ENCODE measurements around the gene TSTD2. TPM values are rescaled to one million over a fixed set of nuclear protein-coding genes. Genes with fewer than 3 reads are reported as not detected.

Gene TSTD2
- total RNA-seq, 6 donors from 2014 or later: 10.4 to 26.0 (median 21.0) TPM

DNA sequence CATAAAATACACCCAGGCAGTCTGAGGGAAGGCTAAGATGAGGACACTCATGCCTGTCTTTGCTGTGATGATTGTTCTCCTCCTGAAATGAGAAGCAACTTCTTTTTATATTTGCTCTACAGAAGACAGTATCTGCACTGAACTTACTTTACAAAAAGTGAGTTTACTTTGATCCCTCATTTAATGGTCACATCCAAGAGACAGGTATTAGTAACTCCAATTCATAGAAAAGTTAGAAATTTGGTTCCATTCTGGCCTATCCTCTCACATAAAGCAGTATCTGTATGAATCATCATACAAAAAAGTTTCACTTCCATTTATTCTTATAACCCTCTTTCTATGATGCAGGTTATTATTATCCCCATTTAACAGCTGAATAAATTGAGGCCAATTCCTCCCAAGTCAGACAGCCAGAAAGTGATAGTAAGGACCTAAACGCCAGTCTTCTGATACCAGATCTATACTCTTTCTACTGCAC is 15.2 kb downstream of the TSTD2 start:
- no peaks in the 10 kb centered on the region for H3K9me3 ChIP-seq
- TF ChIP-seq POLR2A (IDR thresholded peaks at IDR 0.05): no peak
- TF ChIP-seq EP300 (IDR thresholded peaks at IDR 0.05): no peak
- TF ChIP-seq, protein P1, sequence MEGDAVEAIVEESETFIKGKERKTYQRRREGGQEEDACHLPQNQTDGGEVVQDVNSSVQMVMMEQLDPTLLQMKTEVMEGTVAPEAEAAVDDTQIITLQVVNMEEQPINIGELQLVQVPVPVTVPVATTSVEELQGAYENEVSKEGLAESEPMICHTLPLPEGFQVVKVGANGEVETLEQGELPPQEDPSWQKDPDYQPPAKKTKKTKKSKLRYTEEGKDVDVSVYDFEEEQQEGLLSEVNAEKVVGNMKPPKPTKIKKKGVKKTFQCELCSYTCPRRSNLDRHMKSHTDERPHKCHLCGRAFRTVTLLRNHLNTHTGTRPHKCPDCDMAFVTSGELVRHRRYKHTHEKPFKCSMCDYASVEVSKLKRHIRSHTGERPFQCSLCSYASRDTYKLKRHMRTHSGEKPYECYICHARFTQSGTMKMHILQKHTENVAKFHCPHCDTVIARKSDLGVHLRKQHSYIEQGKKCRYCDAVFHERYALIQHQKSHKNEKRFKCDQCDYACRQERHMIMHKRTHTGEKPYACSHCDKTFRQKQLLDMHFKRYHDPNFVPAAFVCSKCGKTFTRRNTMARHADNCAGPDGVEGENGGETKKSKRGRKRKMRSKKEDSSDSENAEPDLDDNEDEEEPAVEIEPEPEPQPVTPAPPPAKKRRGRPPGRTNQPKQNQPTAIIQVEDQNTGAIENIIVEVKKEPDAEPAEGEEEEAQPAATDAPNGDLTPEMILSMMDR (IDR thresholded peaks at IDR 0.05): no peak
- no peak for TF ChIP-seq POLR2AphosphoS5 (IDR thresholded peaks at IDR 0.05)
- ATAC-seq (ENCODE audit: low FRiP score in 2 of 2) (no peak), DNase-seq (no peak)
- H3K4me3 ChIP-seq: no peak overlapping the region
- no peaks in the 10 kb centered on the region for H3K27me3 ChIP-seq
- peaks cover 0 to 54% (median 4%) of the 10 kb centered on the region in 4 donors for H3K36me3 ChIP-seq
- 87 to 97% methylated on average over 1 of the region's 1 CpG for WGBS, 2 donors
- H3K4me1 ChIP-seq: peaks cover 0 to 5% (median 3%) of the 10 kb centered on the region in 4 donors
- no peak overlapping the region for H3K27ac ChIP-seq

DNA sequence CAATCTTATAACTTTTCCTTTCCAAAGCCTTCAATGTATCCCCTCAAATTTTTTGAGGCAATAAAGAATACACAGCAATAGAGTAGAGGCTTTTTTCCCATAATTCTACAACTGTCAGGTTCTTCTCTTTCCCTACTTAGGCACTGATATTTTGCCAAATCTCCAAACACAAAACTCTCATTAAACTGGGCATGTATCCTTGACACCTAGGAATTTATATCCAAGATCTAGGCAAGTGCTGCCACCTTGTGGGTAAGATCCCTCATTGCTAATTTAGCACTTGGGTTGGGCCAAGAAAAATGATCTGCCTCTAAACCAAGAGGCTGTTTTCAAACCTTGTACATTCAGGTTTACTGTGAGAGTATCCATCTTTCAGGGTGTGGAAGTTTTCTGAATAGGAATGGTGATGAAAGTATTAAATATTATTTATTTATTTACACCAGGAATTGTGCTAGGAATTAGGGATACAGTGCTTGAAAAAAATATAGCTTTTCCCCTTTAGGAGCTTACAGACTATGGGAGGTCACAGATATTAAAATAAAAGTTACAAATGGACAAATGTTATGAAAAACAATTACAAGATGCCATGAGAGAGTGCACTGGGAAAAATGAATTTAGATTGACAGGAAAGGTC is 17.6 kb downstream of the TSTD2 start:
- H3K27me3 ChIP-seq: no peaks in the 10 kb centered on the region
- H3K4me1 ChIP-seq: peaks cover 0 to 5% (median 3%) of the 10 kb centered on the region in 4 donors
- ATAC-seq (ENCODE audit: low FRiP score in 2 of 2): peak; percentile 82 to 86
- H3K36me3 ChIP-seq: peaks cover 0 to 56% (median 17%) of the 10 kb centered on the region in 4 donors
- H3K27ac ChIP-seq: no peak overlapping the region
- H3K9me3 ChIP-seq: no peaks in the 10 kb centered on the region
- TF ChIP-seq, protein P1 (IDR thresholded peaks at IDR 0.05): peak; percentile 70 to 88 (median 84)
- no peak for TF ChIP-seq POLR2A (IDR thresholded peaks at IDR 0.05)
- H3K4me3 ChIP-seq: no peak overlapping the region
- peak in 1 of 2 donors; percentile 52 for DNase-seq

DNA sequence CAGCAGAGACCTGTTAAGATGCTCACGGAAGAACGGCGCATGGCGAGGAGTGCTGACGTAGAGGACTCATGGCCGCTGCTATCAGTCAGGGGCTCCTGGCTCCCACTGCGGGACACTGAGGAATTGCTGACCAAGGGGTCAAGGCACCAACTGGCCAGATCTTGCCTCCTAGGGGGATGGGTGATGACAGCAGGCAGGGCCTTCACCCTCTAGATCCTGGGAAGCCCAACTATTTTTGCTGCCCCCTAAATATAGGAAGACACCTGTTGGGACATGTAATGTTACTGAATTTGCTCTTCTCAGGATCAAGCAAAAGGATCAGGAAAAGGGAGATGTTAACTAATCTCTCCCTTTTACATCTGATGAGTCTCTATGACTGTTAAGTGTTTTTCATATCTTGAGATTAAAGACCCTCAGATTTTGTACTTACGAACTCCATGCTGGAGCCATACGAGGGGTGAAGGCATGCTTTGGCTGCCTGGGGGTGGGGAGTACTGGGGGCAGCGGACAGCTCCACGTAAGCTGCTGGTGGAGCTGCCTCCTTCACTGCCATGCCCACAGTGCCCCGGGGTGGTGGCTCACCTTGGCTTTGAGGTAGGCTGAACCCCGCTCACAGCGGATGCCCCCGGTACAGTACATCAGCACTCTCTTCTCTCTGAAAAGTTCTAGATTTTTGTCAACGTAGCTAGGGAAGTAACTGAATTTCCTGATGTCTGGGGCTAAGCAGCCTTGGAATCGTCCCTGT is 28.1 kb downstream of the TSTD2 start:
- H3K9me3 ChIP-seq: no peaks in the 10 kb centered on the region
- H3K4me3 ChIP-seq: no peak overlapping the region
- no peak overlapping the region for H3K27ac ChIP-seq
- H3K4me1 ChIP-seq: no peaks in the 10 kb centered on the region
- TF ChIP-seq, protein P1 (IDR thresholded peaks at IDR 0.05): no peak
- no peak for TF ChIP-seq POLR2AphosphoS5 (IDR thresholded peaks at IDR 0.05)
- H3K27me3 ChIP-seq: no peaks in the 10 kb centered on the region
- DNase-seq: no peak
- 82 to 97% methylated on average over 16 to 17 of the region's 17 CpGs for WGBS, 2 donors
- no peak for ATAC-seq (ENCODE audit: low FRiP score in 2 of 2)
- H3K36me3 ChIP-seq: peaks cover 30 to 87% (median 54%) of the 10 kb centered on the region in 4 donors

DNA sequence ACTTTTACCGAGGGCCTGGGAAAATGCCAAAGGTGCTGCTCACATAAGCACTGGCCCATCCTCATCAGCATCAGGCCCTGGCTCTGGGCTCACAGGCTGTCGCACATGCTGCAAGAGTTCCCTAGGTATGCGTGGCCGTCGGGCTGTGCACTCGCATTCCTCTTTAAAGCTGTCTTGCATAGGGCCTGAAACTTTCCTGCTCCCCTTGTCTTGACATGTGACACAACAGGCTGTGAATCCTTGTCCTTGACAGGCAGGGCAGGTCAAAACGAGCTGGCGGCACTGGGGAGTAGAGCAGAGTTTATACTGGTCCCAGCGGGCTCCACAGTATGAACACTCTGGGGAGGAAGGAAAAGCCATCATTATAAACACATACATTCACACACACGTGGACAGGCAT is 30.7 kb downstream of the TSTD2 start:
- Histone ChIP-seq H3K36me3 (peaks cover 31 to 75% (median 50%) of the 10 kb centered on the region in 4 donors), H3K9me3 (no peaks in the 10 kb centered on the region), H3K4me1 (peaks cover 0 to 8% (median 6%) of the 10 kb centered on the region in 4 donors), H3K27me3 (no peaks in the 10 kb centered on the region), H3K27ac (peak overlapping the region in 1 of 4 donors; percentile 15), H3K4me3 (no peak overlapping the region)
- WGBS, 2 donors: 82 to 85% methylated on average over 10 of the region's 10 CpGs
- DNase-seq (no peak), ATAC-seq (ENCODE audit: low FRiP score in 2 of 2) (no peak)
- TF ChIP-seq EP300 (IDR thresholded peaks at IDR 0.05) (no peak), POLR2A (IDR thresholded peaks at IDR 0.05) (no peak), POLR2AphosphoS5 (IDR thresholded peaks at IDR 0.05) (no peak)
- TF ChIP-seq, protein P1 (IDR thresholded peaks at IDR 0.05): no peak
